ENCODE data around the gene SNCAIP. TPM values are rescaled to one million over a fixed set of nuclear protein-coding genes. Genes with fewer than 3 reads are reported as not detected.

The SNCAIP gene
- total RNA-seq, 1 donor from 2014 or later, result 1.4 TPM

GRCh38 chr5:122304471-122305215, 7.4 kb upstream of the SNCAIP start:
- Histone ChIP-seq H3K9me3 (replicated peaks) (no peaks in the 10 kb centered on the region), H3K27ac (replicated peaks) (no peak overlapping the region), H3K27me3 (ENCODE audit: low read depth) (peaks cover 7% of the 10 kb centered on the region), H3K36me3 (no peaks in the 10 kb centered on the region), H3K4me3 (no peak overlapping the region), H3K4me1 (no peaks in the 10 kb centered on the region)
- no peak for TF ChIP-seq CTCF (IDR thresholded peaks at IDR 0.05; ENCODE audit: borderline replicate concordance)
- DNase-seq, result no peak
- intact Hi-C loops (cut with micrococcal nuclease), result no loop called here

GRCh38 chr5:122306461-122306860, 5.6 kb upstream of the SNCAIP start:
- intact Hi-C loops (cut with micrococcal nuclease), result no loop called here
- Histone ChIP-seq H3K9me3 (replicated peaks) (no peaks in the 10 kb centered on the region), H3K4me1 (peaks cover 2% of the 10 kb centered on the region), H3K27me3 (ENCODE audit: low read depth) (peaks cover 17% of the 10 kb centered on the region), H3K36me3 (no peaks in the 10 kb centered on the region), H3K27ac (replicated peaks) (no peak overlapping the region), H3K4me3 (no peak overlapping the region)
- TF ChIP-seq CTCF (IDR thresholded peaks at IDR 0.05; ENCODE audit: borderline replicate concordance), result no peak
- no peak for DNase-seq

GRCh38 chr5:122310889-122311288, 1.1 kb upstream of the SNCAIP start:
- intact Hi-C loops (cut with micrococcal nuclease), result no loop called here
- DNase-seq, result no peak
- peak overlapping the region; percentile 43 for H3K27ac ChIP-seq (replicated peaks)
- no peak for TF ChIP-seq CTCF (IDR thresholded peaks at IDR 0.05; ENCODE audit: borderline replicate concordance)
- peak overlapping the region; percentile 76 for H3K4me3 ChIP-seq
- no peaks in the 10 kb centered on the region for H3K36me3 ChIP-seq
- no peaks in the 10 kb centered on the region for H3K9me3 ChIP-seq (replicated peaks)
- H3K27me3 ChIP-seq (ENCODE audit: low read depth), result peaks cover 53% of the 10 kb centered on the region
- H3K4me1 ChIP-seq, result peaks cover 27% of the 10 kb centered on the region

- Histone ChIP-seq H3K27ac (replicated peaks) (peak overlapping the region; percentile 43), H3K36me3 (no peaks in the 10 kb centered on the region), H3K4me3 (peak overlapping the region; percentile 76), H3K27me3 (ENCODE audit: low read depth) (peaks cover 59% of the 10 kb centered on the region), H3K4me1 (peaks cover 27% of the 10 kb centered on the region), H3K9me3 (replicated peaks) (no peaks in the 10 kb centered on the region)
- intact Hi-C loops (cut with micrococcal nuclease), result no loop called here
- TF ChIP-seq CTCF (IDR thresholded peaks at IDR 0.05; ENCODE audit: borderline replicate concordance), result no peak
- DNase-seq, result no peak
Measured at GRCh38 chr5:122311497-122311960, 508 bp upstream of the SNCAIP start.

- peaks cover 72% of the 10 kb centered on the region for H3K27me3 ChIP-seq (ENCODE audit: low read depth)
- no peaks in the 10 kb centered on the region for H3K9me3 ChIP-seq (replicated peaks)
- TF ChIP-seq CTCF (IDR thresholded peaks at IDR 0.05; ENCODE audit: borderline replicate concordance), result no peak
- H3K4me1 ChIP-seq, result peaks cover 27% of the 10 kb centered on the region
- peak overlapping the region; percentile 76 for H3K4me3 ChIP-seq
- peak overlapping the region; percentile 73 for H3K27ac ChIP-seq (replicated peaks)
- intact Hi-C loops (cut with micrococcal nuclease), result no loop called here
- H3K36me3 ChIP-seq, result no peaks in the 10 kb centered on the region
- DNase-seq, result peak; percentile 13
Measured at GRCh38 chr5:122312591-122313406, 762 bp downstream of the SNCAIP start.
